ENCODE results near the gene MEPCE.

DNA sequence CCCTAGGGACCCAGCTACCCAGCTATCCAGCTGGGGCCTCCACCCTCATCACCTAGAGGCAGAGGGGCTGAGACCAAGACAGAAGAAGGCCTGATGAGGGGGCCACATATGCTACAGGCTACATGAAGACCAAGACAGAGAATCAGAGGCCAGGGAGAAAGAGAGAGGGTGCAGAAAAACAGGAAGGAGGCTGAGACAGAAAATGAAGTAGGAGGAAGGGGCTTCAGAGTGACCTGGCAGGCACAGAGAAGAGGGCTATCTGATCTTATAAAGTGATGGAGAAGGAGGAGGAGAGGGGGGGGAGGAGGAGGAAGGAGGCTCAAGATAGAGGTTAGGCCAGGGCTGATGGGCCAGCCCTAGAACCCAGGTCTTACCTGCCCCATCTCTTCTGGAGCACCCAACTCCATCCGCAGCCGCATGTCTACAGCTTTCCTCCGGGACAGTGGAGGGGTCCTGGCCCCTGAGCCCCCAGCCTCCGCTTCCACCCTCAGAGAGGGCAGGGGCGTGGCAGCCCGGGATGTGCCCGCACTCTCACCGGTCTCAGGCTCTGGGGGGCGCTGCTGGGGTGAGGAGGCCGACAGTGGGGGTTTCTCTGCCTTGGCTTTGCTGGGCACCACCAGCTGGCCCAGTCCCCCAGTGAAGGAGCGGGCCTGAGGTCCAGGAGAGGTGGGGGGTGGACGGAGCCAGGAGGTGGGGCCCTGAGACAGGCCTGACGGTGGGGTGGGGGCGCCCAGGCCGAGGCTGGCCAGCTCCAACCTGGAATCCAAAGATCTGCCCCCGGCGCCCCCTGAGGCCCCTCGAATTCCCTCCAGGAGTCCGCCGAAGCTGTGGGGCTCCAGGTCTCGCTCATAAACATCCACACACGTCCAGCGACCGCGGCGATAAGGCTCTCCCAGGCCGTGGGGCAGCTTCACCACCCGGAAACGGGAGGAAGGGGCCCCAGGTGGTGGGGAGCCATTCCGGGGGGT, 47.6 kb downstream of the MEPCE start:
- TF ChIP-seq, protein P1, sequence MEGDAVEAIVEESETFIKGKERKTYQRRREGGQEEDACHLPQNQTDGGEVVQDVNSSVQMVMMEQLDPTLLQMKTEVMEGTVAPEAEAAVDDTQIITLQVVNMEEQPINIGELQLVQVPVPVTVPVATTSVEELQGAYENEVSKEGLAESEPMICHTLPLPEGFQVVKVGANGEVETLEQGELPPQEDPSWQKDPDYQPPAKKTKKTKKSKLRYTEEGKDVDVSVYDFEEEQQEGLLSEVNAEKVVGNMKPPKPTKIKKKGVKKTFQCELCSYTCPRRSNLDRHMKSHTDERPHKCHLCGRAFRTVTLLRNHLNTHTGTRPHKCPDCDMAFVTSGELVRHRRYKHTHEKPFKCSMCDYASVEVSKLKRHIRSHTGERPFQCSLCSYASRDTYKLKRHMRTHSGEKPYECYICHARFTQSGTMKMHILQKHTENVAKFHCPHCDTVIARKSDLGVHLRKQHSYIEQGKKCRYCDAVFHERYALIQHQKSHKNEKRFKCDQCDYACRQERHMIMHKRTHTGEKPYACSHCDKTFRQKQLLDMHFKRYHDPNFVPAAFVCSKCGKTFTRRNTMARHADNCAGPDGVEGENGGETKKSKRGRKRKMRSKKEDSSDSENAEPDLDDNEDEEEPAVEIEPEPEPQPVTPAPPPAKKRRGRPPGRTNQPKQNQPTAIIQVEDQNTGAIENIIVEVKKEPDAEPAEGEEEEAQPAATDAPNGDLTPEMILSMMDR (conservative IDR thresholded peaks at IDR 0.05): no peak
- TF ChIP-seq ZFX (IDR thresholded peaks at IDR 0.05): no peak
